Measurements from ENCODE around the gene ANKRD6.

DNA sequence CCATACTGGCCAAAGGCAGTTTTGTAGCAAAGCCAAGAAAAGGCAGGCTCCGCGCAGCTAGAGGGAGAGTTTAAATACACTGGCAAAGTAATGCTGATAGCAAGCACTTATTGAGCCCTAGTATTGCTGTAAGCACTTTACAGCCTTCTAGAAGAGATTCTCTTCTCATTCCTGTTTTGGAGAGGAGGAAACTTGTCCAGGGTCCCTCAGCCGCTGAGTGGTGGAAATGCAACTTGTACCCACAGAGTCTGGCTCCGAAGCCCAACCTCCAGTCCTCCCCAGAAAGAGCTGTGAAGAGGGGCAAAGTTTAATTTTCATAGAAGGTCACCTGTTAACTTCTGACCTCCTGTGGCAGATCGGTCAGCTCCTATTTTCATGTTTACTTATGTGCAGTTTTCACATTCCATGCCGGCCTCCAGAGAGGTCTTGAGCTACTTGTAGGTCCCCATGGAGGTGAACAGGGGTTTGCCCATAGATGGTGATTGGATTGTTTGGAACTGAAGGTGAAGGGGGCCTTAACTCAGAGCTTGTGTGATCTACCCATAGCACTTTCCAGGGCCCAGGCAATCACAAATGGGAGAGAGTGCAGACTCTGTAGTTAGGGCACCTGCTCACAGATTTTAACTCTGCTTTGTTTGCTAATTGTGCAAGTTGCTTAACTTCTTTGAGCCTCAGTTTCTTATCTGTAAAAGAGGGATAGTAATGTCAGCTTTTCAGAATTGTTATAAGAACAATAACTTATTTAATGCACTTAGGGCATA is 134.9 kb downstream of the ANKRD6 start:
- TF ChIP-seq, protein P1, sequence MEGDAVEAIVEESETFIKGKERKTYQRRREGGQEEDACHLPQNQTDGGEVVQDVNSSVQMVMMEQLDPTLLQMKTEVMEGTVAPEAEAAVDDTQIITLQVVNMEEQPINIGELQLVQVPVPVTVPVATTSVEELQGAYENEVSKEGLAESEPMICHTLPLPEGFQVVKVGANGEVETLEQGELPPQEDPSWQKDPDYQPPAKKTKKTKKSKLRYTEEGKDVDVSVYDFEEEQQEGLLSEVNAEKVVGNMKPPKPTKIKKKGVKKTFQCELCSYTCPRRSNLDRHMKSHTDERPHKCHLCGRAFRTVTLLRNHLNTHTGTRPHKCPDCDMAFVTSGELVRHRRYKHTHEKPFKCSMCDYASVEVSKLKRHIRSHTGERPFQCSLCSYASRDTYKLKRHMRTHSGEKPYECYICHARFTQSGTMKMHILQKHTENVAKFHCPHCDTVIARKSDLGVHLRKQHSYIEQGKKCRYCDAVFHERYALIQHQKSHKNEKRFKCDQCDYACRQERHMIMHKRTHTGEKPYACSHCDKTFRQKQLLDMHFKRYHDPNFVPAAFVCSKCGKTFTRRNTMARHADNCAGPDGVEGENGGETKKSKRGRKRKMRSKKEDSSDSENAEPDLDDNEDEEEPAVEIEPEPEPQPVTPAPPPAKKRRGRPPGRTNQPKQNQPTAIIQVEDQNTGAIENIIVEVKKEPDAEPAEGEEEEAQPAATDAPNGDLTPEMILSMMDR (IDR thresholded peaks at IDR 0.05) = no peak
- TF ChIP-seq POLR2A (IDR thresholded peaks at IDR 0.05) = no peak

All from right lobe of liver (tissue), 4 donors.